ENCODE measurements around the gene ICAM1. TPM values are rescaled to one million over a fixed set of nuclear protein-coding genes. Genes with fewer than 3 reads are reported as not detected.

ICAM1 gene
- total and polyA plus RNA-seq, 10 of the 15 experiments (the other 5 are each of a cell fraction or from before 2014, with no cell fraction given), result 7.6 to 115 (median 60.2) TPM

DNA sequence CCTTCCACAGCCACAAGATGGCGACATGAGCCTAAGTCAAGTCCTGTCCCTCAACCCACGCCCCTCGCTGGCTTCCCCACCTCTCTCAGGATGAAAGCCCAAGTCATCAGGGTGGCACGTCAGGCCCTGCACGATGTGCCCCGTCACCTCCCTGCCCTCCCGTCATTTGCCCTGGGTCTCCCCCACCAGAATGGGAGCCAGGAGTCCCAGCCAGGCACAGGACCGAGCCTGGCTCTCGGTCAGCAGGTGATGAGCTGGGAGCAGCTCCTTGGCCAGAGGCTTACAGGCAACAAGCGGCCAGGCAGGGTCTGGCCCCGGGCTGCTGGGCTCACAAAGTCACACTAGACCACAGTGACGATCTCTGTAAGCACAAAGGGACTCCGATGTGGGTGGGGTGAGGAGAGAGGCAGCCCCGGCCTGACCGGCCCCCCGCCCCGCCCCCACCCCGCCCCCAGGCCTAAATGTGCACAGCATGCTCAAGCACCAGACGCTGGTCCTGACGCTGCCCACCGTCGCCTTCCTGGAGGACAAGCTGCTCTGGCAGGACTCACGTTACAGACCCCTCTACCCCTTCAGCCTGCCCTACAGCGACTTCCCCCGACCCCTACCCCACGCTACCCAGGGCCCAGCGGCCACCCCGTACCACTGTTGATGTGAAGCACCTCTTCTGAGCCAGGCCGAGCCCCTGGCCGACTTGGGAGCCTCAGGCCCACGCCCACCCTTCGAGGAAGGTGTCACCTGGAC lies 11.6 kb upstream of the ICAM1 start:
- H4K20me1 ChIP-seq (ENCODE audit: control insufficient read depth, insufficient read depth), result no peaks in the 10 kb centered on the region
- H3K36me3 ChIP-seq (ENCODE audit: control insufficient read depth in 2 of 2, insufficient read depth in 2 of 2, low read length in 1 of 2), result peaks cover 17 to 23% of the 10 kb centered on the region in 2 experiments; a peak in 3 of 4 replicates
- intact Hi-C loops (cut with micrococcal nuclease; ENCODE audit: unreplicated experiment), result loop anchor here (1.0 kb wide), 1 partner anchor 130 kb away; no protein-coding TSS in a partner anchor
- no peak overlapping the region for H3K9ac ChIP-seq (ENCODE audit: control insufficient read depth, insufficient read depth, low read length)
- H3K9me3 ChIP-seq (replicated peaks; ENCODE audit: control insufficient read depth, insufficient read depth, low read length), result no peaks in the 10 kb centered on the region; the same call in 2 of the 3 replicates
- H3K4me1 ChIP-seq (ENCODE audit: control insufficient read depth, insufficient read depth, low read length), result peaks cover 11% of the 10 kb centered on the region
- no peak overlapping the region for H3K4me2 ChIP-seq (ENCODE audit: control insufficient read depth, insufficient read depth)
- POLR2A ChIA-PET, result interaction anchor here (0.5 to 3.8 kb wide), 10 partner anchors 12 to 400 kb away, joined by 3 to 32 read pairs (median 4); partner anchors contain the start of genes ICAM1 and ICAM5
- no peak overlapping the region for H2AFZ ChIP-seq (ENCODE audit: control insufficient read depth, low read depth, low read length)
- H3K4me3 ChIP-seq, result no peak overlapping the region
- 55% methylated on average over 22 of the region's 32 CpGs for WGBS (ENCODE audit: insufficient coverage, insufficient replicate concordance, low lambda C conversion rate, missing lambda C conversion rate)
- SMC1A ChIA-PET (ENCODE audit: uncharacterized antibody, unreplicated experiment), result interaction anchor here (0.5 to 5.6 kb wide), 17 partner anchors 8 to 143 kb away, joined by 3 to 83 read pairs (median 4); partner anchors contain the start of genes CDC37, ICAM1, ICAM5 and MRPL4
- CTCF ChIA-PET, result interaction anchor here (0.6 to 5.2 kb wide), 36 partner anchors 9 to 1143 kb away, joined by 3 to 186 read pairs (median 5); partner anchors contain the start of genes CDC37, DNMT1, ICAM1 and ICAM4
- 0 out of 2 replicates have a peak overlapping the region, but pooled peaks have one; percentile 27 for H3K27ac ChIP-seq (ENCODE audit: control insufficient read depth, insufficient read depth)
- FAIRE-seq, result peak; percentile 90
- in situ Hi-C loops (cut with MboI), result loop anchor here (5.0 kb wide), 1 partner anchor 322 kb away; the partner anchor contains the start of gene OLFM2
- no peak for DNase-seq (ENCODE audit: low read depth, low spot score)
- RAD21 ChIA-PET (ENCODE audit: unreplicated experiment), result interaction anchor here (0.5 to 7.2 kb wide), 25 partner anchors 9 to 327 kb away, joined by 3 to 107 read pairs (median 4); partner anchors contain the start of genes CDC37, DNMT1, ICAM1 and ICAM5
- H3K79me2 ChIP-seq (ENCODE audit: control insufficient read depth, insufficient read depth, low read length), result peaks cover 2% of the 10 kb centered on the region
- no peaks in the 10 kb centered on the region for H3K27me3 ChIP-seq (replicated peaks in 1 of 2; ENCODE audit: control insufficient read depth in 2 of 2, insufficient read depth in 2 of 2, low read length in 1 of 2)
- ATAC-seq, result peak; percentile 91
- BruUV-seq (replicated peaks), result no TSS peak
- no peak for TF ChIP-seq CBX5 (IDR thresholded peaks at IDR 0.05; ENCODE audit: low read depth)
- TF ChIP-seq RAD21 (IDR thresholded peaks at IDR 0.05; ENCODE audit: insufficient read depth, low read depth, low read length), result peak; percentile 74
- no peak for TF ChIP-seq NR2F1 (conservative IDR thresholded peaks at IDR 0.05)
- no peak for TF ChIP-seq PML (IDR thresholded peaks at IDR 0.05; ENCODE audit: low read length)
- TF ChIP-seq POLR2AphosphoS5 (IDR thresholded peaks at IDR 0.05; ENCODE audit: low read length), result peak; percentile 32; the same call in 1 of the 2 replicates
- no peak for TF ChIP-seq HDAC2 (IDR thresholded peaks at IDR 0.05)
- TF ChIP-seq, protein P1, sequence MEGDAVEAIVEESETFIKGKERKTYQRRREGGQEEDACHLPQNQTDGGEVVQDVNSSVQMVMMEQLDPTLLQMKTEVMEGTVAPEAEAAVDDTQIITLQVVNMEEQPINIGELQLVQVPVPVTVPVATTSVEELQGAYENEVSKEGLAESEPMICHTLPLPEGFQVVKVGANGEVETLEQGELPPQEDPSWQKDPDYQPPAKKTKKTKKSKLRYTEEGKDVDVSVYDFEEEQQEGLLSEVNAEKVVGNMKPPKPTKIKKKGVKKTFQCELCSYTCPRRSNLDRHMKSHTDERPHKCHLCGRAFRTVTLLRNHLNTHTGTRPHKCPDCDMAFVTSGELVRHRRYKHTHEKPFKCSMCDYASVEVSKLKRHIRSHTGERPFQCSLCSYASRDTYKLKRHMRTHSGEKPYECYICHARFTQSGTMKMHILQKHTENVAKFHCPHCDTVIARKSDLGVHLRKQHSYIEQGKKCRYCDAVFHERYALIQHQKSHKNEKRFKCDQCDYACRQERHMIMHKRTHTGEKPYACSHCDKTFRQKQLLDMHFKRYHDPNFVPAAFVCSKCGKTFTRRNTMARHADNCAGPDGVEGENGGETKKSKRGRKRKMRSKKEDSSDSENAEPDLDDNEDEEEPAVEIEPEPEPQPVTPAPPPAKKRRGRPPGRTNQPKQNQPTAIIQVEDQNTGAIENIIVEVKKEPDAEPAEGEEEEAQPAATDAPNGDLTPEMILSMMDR (IDR thresholded peaks at IDR 0.05 in 2 of 3, conservative IDR thresholded peaks at IDR 0.05 in 1 of 3; ENCODE audit: control insufficient read depth in 2 of 3, extremely low read depth in 1 of 3, insufficient read depth in 1 of 3, low read depth in 3 of 3, low read length in 3 of 3), result peak; percentile 71 to 75 (median 73)
- TF ChIP-seq NFYB (IDR thresholded peaks at IDR 0.05; ENCODE audit: insufficient read depth, low read depth, low read length), result no peak
- no peak for TF ChIP-seq CBX3 (IDR thresholded peaks at IDR 0.05; ENCODE audit: borderline replicate concordance, low read depth)
- peak; percentile 77 for TF ChIP-seq PKNOX1 (IDR thresholded peaks at IDR 0.05)
- TF ChIP-seq PAX5 (IDR thresholded peaks at IDR 0.05; ENCODE audit: borderline replicate concordance, low read depth, low read length), result no peak
- TF ChIP-seq SIX5 (IDR thresholded peaks at IDR 0.05; ENCODE audit: low read depth, low read length, severe bottlenecking), result no peak
- 0 out of 2 replicates have a peak, but pooled peaks have one; percentile 40 for TF ChIP-seq CBFB (IDR thresholded peaks at IDR 0.05; ENCODE audit: low read depth)
- no peak for TF ChIP-seq IRF3 (IDR thresholded peaks at IDR 0.05)
- no peak for TF ChIP-seq MTA3 (IDR thresholded peaks at IDR 0.05; ENCODE audit: borderline replicate concordance, low read length)
- no peak for TF ChIP-seq ZNF24 (IDR thresholded peaks at IDR 0.05)
- TF ChIP-seq YY1 (IDR thresholded peaks at IDR 0.05; ENCODE audit: low read depth, low read length), result peak; percentile 50; the same call in 1 of the 2 replicates
- TF ChIP-seq IKZF1 (conservative IDR thresholded peaks at IDR 0.05), result 0 out of 2 replicates have a peak, but pooled peaks have one; percentile 13

All from GM12878 (cell line).